Measurements from ENCODE around the gene ZSWIM4. TPM values are rescaled to one million over a fixed set of nuclear protein-coding genes. Genes with fewer than 3 reads are reported as not detected.

Gene ZSWIM4
- polyA plus RNA-seq, 1 donor (not counting 4 experiments of a cell fraction or from before 2014, with no cell fraction given): 0.71 TPM

DNA sequence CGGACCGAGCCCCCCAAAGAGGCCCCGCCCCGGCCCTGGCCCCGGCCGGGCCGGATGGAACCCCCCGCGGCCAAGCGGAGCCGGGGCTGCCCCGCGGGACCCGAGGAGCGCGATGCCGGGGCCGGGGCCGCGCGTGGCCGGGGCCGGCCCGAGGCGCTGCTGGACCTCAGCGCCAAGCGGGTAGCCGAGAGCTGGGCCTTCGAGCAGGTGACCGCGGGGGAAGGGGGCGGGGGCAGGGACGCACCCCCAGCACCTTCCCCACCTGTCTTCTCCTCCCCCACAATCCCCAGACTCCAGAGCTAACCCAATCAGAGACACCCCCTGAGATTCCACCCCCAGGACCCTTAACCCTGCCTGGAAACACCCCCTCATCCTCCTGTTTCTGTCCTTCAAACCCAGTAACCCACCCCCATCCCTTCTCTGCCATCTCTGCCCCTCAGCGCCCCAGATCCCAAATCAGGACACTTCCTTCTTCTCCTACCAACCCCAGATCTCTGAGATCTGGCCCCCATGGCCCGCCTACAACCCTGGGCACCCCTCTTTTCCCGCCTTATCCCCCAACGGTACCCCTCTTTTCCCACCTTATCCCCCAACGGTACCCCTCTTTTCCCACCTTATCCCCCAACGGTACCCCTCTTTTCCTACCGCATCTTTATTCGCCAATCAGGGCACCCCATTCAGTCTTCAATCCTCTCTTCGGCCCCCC is 505 bp downstream of the ZSWIM4 start:
- FAIRE-seq: no peak

DNA sequence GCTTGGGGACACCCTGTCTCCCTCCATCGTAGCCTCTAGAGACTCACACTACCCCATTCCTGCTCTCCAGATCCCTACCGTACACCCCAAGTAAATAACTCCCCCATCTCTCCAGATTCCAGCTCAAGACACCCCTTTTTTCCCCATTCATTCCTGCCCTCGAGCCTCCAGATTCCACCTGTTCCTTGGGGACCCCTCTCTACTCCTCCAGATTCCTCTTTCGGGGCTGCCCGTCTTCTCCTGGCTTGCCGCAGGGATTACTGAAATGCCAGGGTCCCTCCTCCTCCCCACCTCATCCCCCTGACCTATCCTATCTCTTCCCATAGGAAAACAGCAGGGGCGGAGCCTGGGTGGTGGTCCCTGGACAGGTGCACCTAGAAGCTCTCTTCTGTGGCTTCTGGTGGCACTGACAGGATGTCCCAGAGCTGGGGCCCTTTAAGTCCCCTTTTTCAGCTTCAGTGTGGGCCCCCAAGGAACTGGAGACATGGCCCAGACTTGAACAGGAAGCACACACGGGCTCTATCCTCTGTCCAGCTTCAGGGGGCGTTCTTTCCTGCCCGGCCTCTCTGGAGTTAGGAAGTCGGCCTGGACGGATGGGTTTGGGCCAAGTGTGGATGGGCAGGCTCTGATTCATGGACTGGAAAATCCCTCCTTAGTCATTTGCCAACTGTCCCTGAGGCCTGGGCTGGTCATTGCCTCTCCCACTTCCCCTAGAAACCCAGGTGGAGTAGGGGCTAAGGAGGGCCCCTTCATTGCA is 1.2 kb downstream of the ZSWIM4 start:
- peaks cover 4% of the 10 kb centered on the region for H3K79me2 ChIP-seq (ENCODE audit: control insufficient read depth, insufficient read depth, low read length)
- peak overlapping the region; percentile 75 for H3K9ac ChIP-seq (ENCODE audit: control insufficient read depth, extremely low read depth, insufficient read depth, low read length)
- peak overlapping the region; percentile 91 for H3K27ac ChIP-seq (ENCODE audit: control insufficient read depth, insufficient read depth, low read length)
- no peak overlapping the region for H2AFZ ChIP-seq (ENCODE audit: control insufficient read depth, low read length)
- H4K20me1 ChIP-seq (ENCODE audit: control insufficient read depth, extremely low read depth, insufficient read depth, low read length): no peaks in the 10 kb centered on the region
- DNase-seq (ENCODE audit: low read depth, low spot score) (no peak), FAIRE-seq (peak; percentile 69)
- H3K4me3 ChIP-seq (ENCODE audit: control insufficient read depth in 2 of 3, extremely low read depth in 1 of 3, insufficient read depth in 2 of 3, low read depth in 1 of 3, low read length in 3 of 3): peak overlapping the region; percentile 76 to 90 (median 79)
- H3K9me1 ChIP-seq (ENCODE audit: control insufficient read depth, extremely low read depth, insufficient read depth, low read length): peaks cover 2% of the 10 kb centered on the region
- dilution Hi-C loops (cut with MboI; ENCODE audit: extremely low pct_ligation_motif_present, low sequenced_read_pairs): no loop called here
- H3K9me3 ChIP-seq (ENCODE audit: control insufficient read depth, low read depth, low read length): no peaks in the 10 kb centered on the region
- H3K4me1 ChIP-seq (ENCODE audit: control insufficient read depth, extremely low read depth, insufficient read depth, low read length): peaks cover 30% of the 10 kb centered on the region
- no peaks in the 10 kb centered on the region for H3K36me3 ChIP-seq (ENCODE audit: control insufficient read depth in 2 of 2, extremely low read depth in 1 of 2, insufficient read depth in 2 of 2, low read length in 2 of 2)
- H3K27me3 ChIP-seq (ENCODE audit: control insufficient read depth, extremely low read depth, insufficient read depth, low read length): no peaks in the 10 kb centered on the region
- TF ChIP-seq, protein P1, sequence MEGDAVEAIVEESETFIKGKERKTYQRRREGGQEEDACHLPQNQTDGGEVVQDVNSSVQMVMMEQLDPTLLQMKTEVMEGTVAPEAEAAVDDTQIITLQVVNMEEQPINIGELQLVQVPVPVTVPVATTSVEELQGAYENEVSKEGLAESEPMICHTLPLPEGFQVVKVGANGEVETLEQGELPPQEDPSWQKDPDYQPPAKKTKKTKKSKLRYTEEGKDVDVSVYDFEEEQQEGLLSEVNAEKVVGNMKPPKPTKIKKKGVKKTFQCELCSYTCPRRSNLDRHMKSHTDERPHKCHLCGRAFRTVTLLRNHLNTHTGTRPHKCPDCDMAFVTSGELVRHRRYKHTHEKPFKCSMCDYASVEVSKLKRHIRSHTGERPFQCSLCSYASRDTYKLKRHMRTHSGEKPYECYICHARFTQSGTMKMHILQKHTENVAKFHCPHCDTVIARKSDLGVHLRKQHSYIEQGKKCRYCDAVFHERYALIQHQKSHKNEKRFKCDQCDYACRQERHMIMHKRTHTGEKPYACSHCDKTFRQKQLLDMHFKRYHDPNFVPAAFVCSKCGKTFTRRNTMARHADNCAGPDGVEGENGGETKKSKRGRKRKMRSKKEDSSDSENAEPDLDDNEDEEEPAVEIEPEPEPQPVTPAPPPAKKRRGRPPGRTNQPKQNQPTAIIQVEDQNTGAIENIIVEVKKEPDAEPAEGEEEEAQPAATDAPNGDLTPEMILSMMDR (optimal IDR thresholded peaks at IDR 0.05 in 1 of 3, IDR thresholded peaks at IDR 0.05 in 1 of 3, conservative IDR thresholded peaks at IDR 0.05 in 1 of 3; ENCODE audit: extremely low read depth in 1 of 3, insufficient read depth in 2 of 3, low read length in 3 of 3): peak in 2 of 3 experiments; percentile 13 to 40
- no peak for TF ChIP-seq EZH2 (IDR thresholded peaks at IDR 0.05; ENCODE audit: low read length)
- H3K4me2 ChIP-seq (ENCODE audit: control insufficient read depth, extremely low read depth, insufficient read depth, low read depth, low read length): peak overlapping the region; percentile 73

More for the DNA sequence above, 505 bp downstream of the ZSWIM4 start:
- no peaks in the 10 kb centered on the region for H4K20me1 ChIP-seq (ENCODE audit: control insufficient read depth, extremely low read depth, insufficient read depth, low read length)
- dilution Hi-C loops (cut with MboI; ENCODE audit: extremely low pct_ligation_motif_present, low sequenced_read_pairs): no loop called here
- peak overlapping the region; percentile 76 to 90 (median 79) for H3K4me3 ChIP-seq (ENCODE audit: control insufficient read depth in 2 of 3, extremely low read depth in 1 of 3, insufficient read depth in 2 of 3, low read depth in 1 of 3, low read length in 3 of 3)
- TF ChIP-seq, protein P1 (optimal IDR thresholded peaks at IDR 0.05 in 1 of 3, IDR thresholded peaks at IDR 0.05 in 1 of 3, conservative IDR thresholded peaks at IDR 0.05 in 1 of 3; ENCODE audit: extremely low read depth in 1 of 3, insufficient read depth in 2 of 3, low read length in 3 of 3): no peak
- no peak for TF ChIP-seq EZH2 (IDR thresholded peaks at IDR 0.05; ENCODE audit: low read length)
- H3K9me1 ChIP-seq (ENCODE audit: control insufficient read depth, extremely low read depth, insufficient read depth, low read length): peaks cover 2% of the 10 kb centered on the region
- peaks cover 30% of the 10 kb centered on the region for H3K4me1 ChIP-seq (ENCODE audit: control insufficient read depth, extremely low read depth, insufficient read depth, low read length)
- H3K36me3 ChIP-seq (ENCODE audit: control insufficient read depth in 2 of 2, extremely low read depth in 1 of 2, insufficient read depth in 2 of 2, low read length in 2 of 2): no peaks in the 10 kb centered on the region
- H3K79me2 ChIP-seq (ENCODE audit: control insufficient read depth, insufficient read depth, low read length): peaks cover 4% of the 10 kb centered on the region
- H3K4me2 ChIP-seq (ENCODE audit: control insufficient read depth, extremely low read depth, insufficient read depth, low read depth, low read length): peak overlapping the region; percentile 73
- H3K9me3 ChIP-seq (ENCODE audit: control insufficient read depth, low read depth, low read length): no peaks in the 10 kb centered on the region
- no peak for DNase-seq (ENCODE audit: low read depth, low spot score)
- H3K9ac ChIP-seq (ENCODE audit: control insufficient read depth, extremely low read depth, insufficient read depth, low read length): peak overlapping the region; percentile 75
- no peaks in the 10 kb centered on the region for H3K27me3 ChIP-seq (ENCODE audit: control insufficient read depth, extremely low read depth, insufficient read depth, low read length)
- H3K27ac ChIP-seq (ENCODE audit: control insufficient read depth, insufficient read depth, low read length): peak overlapping the region; percentile 91
- no peak overlapping the region for H2AFZ ChIP-seq (ENCODE audit: control insufficient read depth, low read length)

Measured in keratinocyte (primary cell).